Type B pancreatic cell (in vitro differentiated cells): Measurements from ENCODE around the gene MRPS27. TPM values are rescaled to one million over a fixed set of nuclear protein-coding genes. Genes with fewer than 3 reads are reported as not detected.

Experiments used
- DNase-seq: peaks from one replicate; pipeline ENCODE4 v3.0.0; 2021; ENCODE audit warnings: mixed read lengths; ENCODE audit not compliant: unreplicated experiment; ENCODE audit errors: extremely low spot score
- H3K27ac Mint-ChIP-seq: 2 replicates; pipeline ENCODE4 v1.8.0; 2021; ENCODE audit warnings: mild to moderate bottlenecking, mixed read lengths
- H3K27me3 Mint-ChIP-seq: 2 replicates; pipeline ENCODE4 v1.8.0; 2021; ENCODE audit warnings: mixed read lengths
- H3K36me3 Mint-ChIP-seq: 2 replicates; pipeline ENCODE4 v1.8.0; 2021; ENCODE audit warnings: mixed read lengths
- H3K4me1 Mint-ChIP-seq: one replicate; pipeline ENCODE4 v1.8.0; 2021; ENCODE audit warnings: mixed read lengths; ENCODE audit not compliant: unreplicated experiment
- H3K4me3 Mint-ChIP-seq: 2 replicates; pipeline ENCODE4 v1.8.0; 2021; ENCODE audit warnings: mild to moderate bottlenecking, mixed read lengths
- H3K9me3 Mint-ChIP-seq: 2 replicates; pipeline ENCODE4 v1.8.0; 2021; ENCODE audit warnings: mixed read lengths
- CTCF ChIP-seq: fragments of 200-600 bp; sonication (generic); conservative IDR thresholded peaks from 2 replicates; pipeline ENCODE4 v1.5.0; 2021; ENCODE audit warnings: antibody characterized with exemption, mild to moderate bottlenecking
- total RNA-seq: library from RNA; stranded (reverse); gene quantifications from 2 replicates; pipeline ENCODE4 v1.2.1, GENCODE V29; 2021; ENCODE audit warnings: low replicate concordance

The MRPS27 gene
- total RNA-seq, 1 donor from 2014 or later: 66.3 TPM

GRCh38 chr5:72202331-72202825, 117.7 kb downstream of the MRPS27 start:
- Mint-ChIP-seq H3K27me3 (no peaks in the 10 kb centered on the region), H3K9me3 (peaks cover 10% of the 10 kb centered on the region), H3K4me3 (no peak overlapping the region), H3K27ac (no peak overlapping the region), H3K4me1 (no peaks in the 10 kb centered on the region), H3K36me3 (peaks cover 59% of the 10 kb centered on the region)
- TF ChIP-seq CTCF: no peak
- no peak for DNase-seq

- DNase-seq: no peak
- Mint-ChIP-seq H3K4me3 (no peak overlapping the region), H3K27ac (no peak overlapping the region), H3K9me3 (peaks cover 16% of the 10 kb centered on the region), H3K36me3 (peaks cover 73% of the 10 kb centered on the region), H3K27me3 (no peaks in the 10 kb centered on the region), H3K4me1 (no peaks in the 10 kb centered on the region)
- TF ChIP-seq CTCF: no peak
Measured at GRCh38 chr5:72199681-72200080, 120.4 kb downstream of the MRPS27 start.

- H3K9me3 Mint-ChIP-seq: peaks cover 16% of the 10 kb centered on the region
- no peak for DNase-seq
- H3K4me1 Mint-ChIP-seq: no peaks in the 10 kb centered on the region
- H3K27ac Mint-ChIP-seq: no peak overlapping the region
- peaks cover 76% of the 10 kb centered on the region for H3K36me3 Mint-ChIP-seq
- no peaks in the 10 kb centered on the region for H3K27me3 Mint-ChIP-seq
- no peak for TF ChIP-seq CTCF
- no peak overlapping the region for H3K4me3 Mint-ChIP-seq
Measured at GRCh38 chr5:72197393-72197792, 122.6 kb downstream of the MRPS27 start.

GRCh38 chr5:72195581-72195980, 124.5 kb downstream of the MRPS27 start:
- TF ChIP-seq CTCF: no peak
- Mint-ChIP-seq H3K9me3 (peaks cover 16% of the 10 kb centered on the region), H3K36me3 (peaks cover 85% of the 10 kb centered on the region), H3K27ac (no peak overlapping the region), H3K4me1 (peaks cover 4% of the 10 kb centered on the region), H3K27me3 (no peaks in the 10 kb centered on the region), H3K4me3 (no peak overlapping the region)
- no peak for DNase-seq

- TF ChIP-seq CTCF: no peak
- no peak overlapping the region for H3K4me3 Mint-ChIP-seq
- no peaks in the 10 kb centered on the region for H3K27me3 Mint-ChIP-seq
- H3K9me3 Mint-ChIP-seq: peaks cover 16% of the 10 kb centered on the region
- H3K36me3 Mint-ChIP-seq: peaks cover 79% of the 10 kb centered on the region
- DNase-seq: no peak
- H3K27ac Mint-ChIP-seq: no peak overlapping the region
- H3K4me1 Mint-ChIP-seq: peaks cover 4% of the 10 kb centered on the region
Measured at GRCh38 chr5:72194846-72195245, 125.2 kb downstream of the MRPS27 start.

GRCh38 chr5:72191404-72191803, 128.6 kb downstream of the MRPS27 start:
- peaks cover 16% of the 10 kb centered on the region for H3K4me1 Mint-ChIP-seq
- DNase-seq: no peak
- peaks cover 5% of the 10 kb centered on the region for H3K9me3 Mint-ChIP-seq
- TF ChIP-seq CTCF: no peak
- H3K36me3 Mint-ChIP-seq: peaks cover 54% of the 10 kb centered on the region
- no peak overlapping the region for H3K4me3 Mint-ChIP-seq
- no peak overlapping the region for H3K27ac Mint-ChIP-seq
- no peaks in the 10 kb centered on the region for H3K27me3 Mint-ChIP-seq
